ENCODE measurements around the gene FBXO17. TPM values are rescaled to one million over a fixed set of nuclear protein-coding genes. Genes with fewer than 3 reads are reported as not detected.

FBXO17 gene
- total RNA-seq, 1 donor from 2014 or later = 15.1 TPM

DNA sequence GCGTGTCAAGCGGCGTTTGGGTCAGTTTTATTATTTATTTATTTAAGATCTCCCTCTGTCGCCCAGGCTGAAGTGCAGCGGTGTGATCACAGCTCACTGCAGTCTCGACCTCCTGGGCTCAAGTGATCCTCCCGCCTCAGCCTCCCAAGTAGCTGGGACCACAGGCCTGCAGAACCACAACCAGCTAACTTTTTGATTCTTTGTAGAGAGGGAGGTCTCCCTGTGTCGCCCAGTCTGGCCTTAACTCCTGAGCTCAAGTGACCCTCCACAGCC is 44.1 kb downstream of the FBXO17 start:
- Histone ChIP-seq H3K9me3 (ENCODE audit: control insufficient read depth in 3 of 3, low read length in 3 of 3) (no peaks in the 10 kb centered on the region), H3K36me3 (ENCODE audit: control insufficient read depth in 3 of 3, insufficient read depth in 3 of 3, low read length in 3 of 3) (peaks cover 9 to 19% (median 12%) of the 10 kb centered on the region in 3 donors), H3K4me3 (ENCODE audit: low read length in 3 of 3) (peak overlapping the region; percentile 95), H3K9ac (ENCODE audit: low read depth in 1 of 3, low read length in 3 of 3) (peak overlapping the region; percentile 89 to 96 (median 92)), H3K27me3 (ENCODE audit: control insufficient read depth in 3 of 3, insufficient read depth in 3 of 3, low read length in 3 of 3) (no peaks in the 10 kb centered on the region), H3K27ac (ENCODE audit: low read depth, low read length) (no peak overlapping the region), H3K4me1 (ENCODE audit: control insufficient read depth in 3 of 3, insufficient read depth in 3 of 3, low read length in 3 of 3) (peaks cover 10 to 25% (median 20%) of the 10 kb centered on the region in 3 donors)

DNA sequence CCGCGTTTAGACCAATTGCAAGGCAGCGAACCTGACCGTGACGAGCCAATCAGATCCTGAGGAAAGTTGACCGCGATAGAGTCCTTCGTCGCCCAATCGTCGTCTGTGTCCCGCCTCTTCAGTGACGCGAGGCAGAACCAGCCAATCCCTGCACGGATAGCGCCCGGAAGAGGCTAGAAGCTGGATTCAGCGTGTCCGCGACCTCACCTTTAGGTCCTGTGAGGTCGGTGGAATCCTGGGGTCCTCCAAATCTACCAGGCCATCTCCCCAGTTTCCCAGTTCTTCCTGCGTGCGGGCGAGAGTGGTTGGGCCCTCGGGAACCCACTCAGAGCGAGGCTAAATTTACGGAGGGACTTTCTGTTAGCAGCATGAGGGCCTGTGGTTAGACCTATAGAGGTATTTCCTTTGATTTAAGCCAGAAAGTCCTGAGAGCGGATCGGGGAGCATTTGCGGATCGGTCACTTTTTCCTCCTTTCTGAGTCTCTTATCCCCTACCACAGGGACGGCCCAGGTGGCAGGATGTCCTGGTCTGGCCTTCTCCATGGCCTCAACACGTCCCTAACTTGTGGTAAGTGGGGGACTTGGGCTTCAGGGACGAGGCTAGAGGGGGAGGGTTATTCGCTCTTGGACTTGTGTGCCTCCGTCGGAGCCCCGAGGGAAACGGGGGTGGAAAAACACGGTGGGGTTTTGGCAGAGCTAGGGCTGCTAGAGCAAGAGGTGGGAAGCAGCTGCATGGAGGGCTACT is 44.6 kb downstream of the FBXO17 start, which contains the start of gene MRPS12:
MRPS12 (plus strand) TSS at position 169 of the 745 bp plus-strand sequence; CDS start at position 520, 351 bp downstream.
- Histone ChIP-seq H3K4me1 (ENCODE audit: control insufficient read depth in 3 of 3, insufficient read depth in 3 of 3, low read length in 3 of 3) (peaks cover 10 to 25% (median 20%) of the 10 kb centered on the region in 3 donors), H3K27me3 (ENCODE audit: control insufficient read depth in 3 of 3, insufficient read depth in 3 of 3, low read length in 3 of 3) (no peaks in the 10 kb centered on the region), H3K9me3 (ENCODE audit: control insufficient read depth in 3 of 3, low read length in 3 of 3) (no peaks in the 10 kb centered on the region), H3K4me3 (ENCODE audit: low read length in 3 of 3) (peak within 1 kb of the TSS; percentile 95), H3K9ac (ENCODE audit: low read depth in 1 of 3, low read length in 3 of 3) (peak within 1 kb of the TSS; percentile 89 to 96 (median 92)), H3K27ac (ENCODE audit: low read depth, low read length) (peak within 1 kb of the TSS; percentile 86), H3K36me3 (ENCODE audit: control insufficient read depth in 3 of 3, insufficient read depth in 3 of 3, low read length in 3 of 3) (peaks cover 9 to 22% (median 16%) of the 10 kb centered on the region in 3 donors)

DNA sequence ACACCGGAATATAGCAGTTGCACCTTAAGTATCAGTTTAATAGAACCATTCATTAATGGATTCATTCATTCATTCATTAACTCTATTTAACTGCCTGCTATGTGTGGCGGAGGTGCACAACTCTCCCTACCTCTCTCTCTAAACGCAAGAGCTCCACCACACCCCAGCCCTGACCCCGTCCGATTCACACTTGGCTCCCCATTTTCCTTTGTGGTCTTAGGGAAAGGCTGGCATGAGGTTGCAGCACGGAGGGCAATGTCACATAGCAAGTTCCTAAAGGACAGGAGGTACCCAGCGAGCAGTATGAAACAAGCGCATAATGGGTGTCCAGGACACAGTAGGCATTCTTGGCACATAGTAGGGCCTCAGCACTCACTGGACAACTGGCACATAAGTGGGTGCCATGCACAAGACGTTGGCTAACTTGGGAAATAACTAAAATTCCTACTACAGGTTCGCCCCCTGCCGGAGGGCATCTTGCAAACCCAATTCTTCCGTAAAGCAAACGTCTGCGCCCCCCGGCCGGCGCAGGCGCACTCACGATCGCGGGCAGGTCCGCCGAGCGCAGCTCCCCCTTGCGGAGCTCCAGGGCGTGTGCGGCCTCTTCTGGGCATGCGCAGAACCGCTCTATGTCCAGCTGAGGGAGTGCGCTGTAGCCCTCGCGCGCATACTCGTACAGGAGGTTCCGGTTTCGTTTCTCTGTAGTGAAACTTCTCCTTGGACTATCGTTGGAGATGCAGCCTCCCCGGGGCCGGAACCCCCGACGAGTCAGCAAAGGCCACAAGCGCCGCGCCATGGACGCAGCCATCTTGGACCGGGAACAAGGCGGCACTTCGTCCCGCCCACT is 45.4 kb downstream of the FBXO17 start, which contains the start of gene SARS2:
SARS2 (minus strand) TSS at position 835 of the 847 bp plus-strand sequence; CDS start at position 808, 27 bp downstream.
- H3K9ac ChIP-seq (ENCODE audit: low read depth in 1 of 3, low read length in 3 of 3) = peak within 1 kb of the TSS; percentile 89 to 96 (median 92)
- peaks cover 10 to 25% (median 20%) of the 10 kb centered on the region in 3 donors for H3K4me1 ChIP-seq (ENCODE audit: control insufficient read depth in 3 of 3, insufficient read depth in 3 of 3, low read length in 3 of 3)
- peak within 1 kb of the TSS; percentile 86 for H3K27ac ChIP-seq (ENCODE audit: low read depth, low read length)
- no peaks in the 10 kb centered on the region for H3K27me3 ChIP-seq (ENCODE audit: control insufficient read depth in 3 of 3, insufficient read depth in 3 of 3, low read length in 3 of 3)
- peak within 1 kb of the TSS; percentile 95 for H3K4me3 ChIP-seq (ENCODE audit: low read length in 3 of 3)
- no peaks in the 10 kb centered on the region for H3K9me3 ChIP-seq (ENCODE audit: control insufficient read depth in 3 of 3, low read length in 3 of 3)
- H3K36me3 ChIP-seq (ENCODE audit: control insufficient read depth in 3 of 3, insufficient read depth in 3 of 3, low read length in 3 of 3) = peaks cover 9 to 26% (median 22%) of the 10 kb centered on the region in 3 donors

DNA sequence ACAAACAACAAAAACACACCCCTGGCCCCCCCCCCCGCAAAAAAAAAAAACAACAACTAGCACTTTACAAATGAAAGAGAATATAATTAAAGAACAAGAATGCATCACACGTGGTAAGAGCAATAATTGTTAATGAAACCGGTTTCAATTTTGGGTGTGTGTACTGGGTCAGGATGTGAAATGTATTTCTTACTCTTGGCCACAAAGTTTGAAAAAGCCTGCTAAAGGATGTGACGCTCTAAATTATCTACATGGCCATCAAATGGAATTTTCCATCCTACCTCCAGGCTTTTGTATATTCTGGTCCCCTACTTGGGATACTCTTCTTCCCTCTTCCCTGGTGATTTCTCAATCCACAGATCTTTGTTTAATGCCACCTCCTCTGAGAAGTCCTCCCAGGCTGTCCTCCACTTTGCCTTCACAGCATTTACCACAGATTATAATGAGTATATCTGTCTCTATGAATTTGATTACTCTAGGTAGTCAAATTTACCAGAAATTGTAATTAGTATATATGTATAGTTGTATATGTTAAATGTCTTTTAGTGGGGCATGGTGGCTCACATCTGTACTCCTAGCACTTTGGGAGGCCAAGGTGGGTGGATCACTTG is 47.0 kb downstream of the FBXO17 start:
- H3K36me3 ChIP-seq (ENCODE audit: control insufficient read depth in 3 of 3, insufficient read depth in 3 of 3, low read length in 3 of 3) = peaks cover 18 to 29% (median 27%) of the 10 kb centered on the region in 3 donors
- peaks cover 10 to 25% (median 20%) of the 10 kb centered on the region in 3 donors for H3K4me1 ChIP-seq (ENCODE audit: control insufficient read depth in 3 of 3, insufficient read depth in 3 of 3, low read length in 3 of 3)
- H3K27ac ChIP-seq (ENCODE audit: low read depth, low read length) = no peak overlapping the region
- no peak overlapping the region for H3K4me3 ChIP-seq (ENCODE audit: low read length in 3 of 3)
- H3K27me3 ChIP-seq (ENCODE audit: control insufficient read depth in 3 of 3, insufficient read depth in 3 of 3, low read length in 3 of 3) = no peaks in the 10 kb centered on the region
- H3K9ac ChIP-seq (ENCODE audit: low read depth in 1 of 3, low read length in 3 of 3) = no peak overlapping the region
- no peaks in the 10 kb centered on the region for H3K9me3 ChIP-seq (ENCODE audit: control insufficient read depth in 3 of 3, low read length in 3 of 3)

DNA sequence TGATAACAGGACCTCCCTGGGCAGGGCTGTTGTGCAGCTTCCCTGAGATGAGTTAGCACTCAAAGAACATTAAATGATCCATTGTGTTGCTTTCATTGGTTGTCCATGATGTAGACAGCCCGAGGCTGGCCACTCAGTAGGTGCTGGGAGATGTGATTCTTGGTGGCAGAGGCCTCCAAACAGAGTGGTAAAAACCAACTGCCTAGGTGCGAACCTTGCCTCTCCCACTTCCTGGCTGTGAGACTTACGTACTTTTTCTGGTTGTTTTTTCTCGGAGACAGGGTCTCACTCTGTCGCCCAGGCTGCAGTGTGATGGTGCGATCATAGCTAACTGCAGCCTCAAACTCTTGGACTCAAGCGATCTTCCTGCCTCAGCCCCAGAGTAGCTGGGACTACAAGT is 51.2 kb downstream of the FBXO17 start:
- no peaks in the 10 kb centered on the region for H3K9me3 ChIP-seq (ENCODE audit: control insufficient read depth in 3 of 3, low read length in 3 of 3)
- H3K4me3 ChIP-seq (ENCODE audit: low read length in 3 of 3) = no peak overlapping the region
- no peaks in the 10 kb centered on the region for H3K27me3 ChIP-seq (ENCODE audit: control insufficient read depth in 3 of 3, insufficient read depth in 3 of 3, low read length in 3 of 3)
- H3K9ac ChIP-seq (ENCODE audit: low read depth in 1 of 3, low read length in 3 of 3) = no peak overlapping the region
- H3K4me1 ChIP-seq (ENCODE audit: control insufficient read depth in 3 of 3, insufficient read depth in 3 of 3, low read length in 3 of 3) = peaks cover 0 to under 1% (median 0%) of the 10 kb centered on the region in 3 donors
- no peak overlapping the region for H3K27ac ChIP-seq (ENCODE audit: low read depth, low read length)
- peaks cover 15 to 27% (median 25%) of the 10 kb centered on the region in 3 donors for H3K36me3 ChIP-seq (ENCODE audit: control insufficient read depth in 3 of 3, insufficient read depth in 3 of 3, low read length in 3 of 3)

DNA sequence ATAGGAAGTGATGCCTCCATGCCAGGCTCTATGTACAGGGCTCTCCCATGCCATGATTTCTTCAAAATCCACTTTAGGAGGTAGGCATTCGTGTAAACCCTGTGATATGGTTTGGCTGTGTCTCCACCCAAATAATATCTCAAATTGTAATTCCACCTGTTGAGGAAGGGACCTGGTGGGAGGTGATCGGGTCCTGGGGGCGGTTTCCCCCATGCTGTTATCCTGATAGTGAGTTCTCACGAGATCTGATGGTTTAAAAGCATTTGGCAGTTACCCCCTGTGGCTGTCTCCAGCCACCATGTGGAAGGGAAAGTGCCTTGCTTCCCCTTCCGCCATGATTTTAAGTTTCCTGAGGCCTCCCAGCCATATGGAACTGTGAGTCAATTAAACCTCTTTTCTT is 53.1 kb downstream of the FBXO17 start:
- H3K9ac ChIP-seq (ENCODE audit: low read depth in 1 of 3, low read length in 3 of 3) = no peak overlapping the region
- no peaks in the 10 kb centered on the region for H3K27me3 ChIP-seq (ENCODE audit: control insufficient read depth in 3 of 3, insufficient read depth in 3 of 3, low read length in 3 of 3)
- H3K4me3 ChIP-seq (ENCODE audit: low read length in 3 of 3) = no peak overlapping the region
- H3K9me3 ChIP-seq (ENCODE audit: control insufficient read depth in 3 of 3, low read length in 3 of 3) = no peaks in the 10 kb centered on the region
- no peak overlapping the region for H3K27ac ChIP-seq (ENCODE audit: low read depth, low read length)
- H3K36me3 ChIP-seq (ENCODE audit: control insufficient read depth in 3 of 3, insufficient read depth in 3 of 3, low read length in 3 of 3) = peaks cover 15 to 27% (median 26%) of the 10 kb centered on the region in 3 donors
- no peaks in the 10 kb centered on the region for H3K4me1 ChIP-seq (ENCODE audit: control insufficient read depth in 3 of 3, insufficient read depth in 3 of 3, low read length in 3 of 3)

DNA sequence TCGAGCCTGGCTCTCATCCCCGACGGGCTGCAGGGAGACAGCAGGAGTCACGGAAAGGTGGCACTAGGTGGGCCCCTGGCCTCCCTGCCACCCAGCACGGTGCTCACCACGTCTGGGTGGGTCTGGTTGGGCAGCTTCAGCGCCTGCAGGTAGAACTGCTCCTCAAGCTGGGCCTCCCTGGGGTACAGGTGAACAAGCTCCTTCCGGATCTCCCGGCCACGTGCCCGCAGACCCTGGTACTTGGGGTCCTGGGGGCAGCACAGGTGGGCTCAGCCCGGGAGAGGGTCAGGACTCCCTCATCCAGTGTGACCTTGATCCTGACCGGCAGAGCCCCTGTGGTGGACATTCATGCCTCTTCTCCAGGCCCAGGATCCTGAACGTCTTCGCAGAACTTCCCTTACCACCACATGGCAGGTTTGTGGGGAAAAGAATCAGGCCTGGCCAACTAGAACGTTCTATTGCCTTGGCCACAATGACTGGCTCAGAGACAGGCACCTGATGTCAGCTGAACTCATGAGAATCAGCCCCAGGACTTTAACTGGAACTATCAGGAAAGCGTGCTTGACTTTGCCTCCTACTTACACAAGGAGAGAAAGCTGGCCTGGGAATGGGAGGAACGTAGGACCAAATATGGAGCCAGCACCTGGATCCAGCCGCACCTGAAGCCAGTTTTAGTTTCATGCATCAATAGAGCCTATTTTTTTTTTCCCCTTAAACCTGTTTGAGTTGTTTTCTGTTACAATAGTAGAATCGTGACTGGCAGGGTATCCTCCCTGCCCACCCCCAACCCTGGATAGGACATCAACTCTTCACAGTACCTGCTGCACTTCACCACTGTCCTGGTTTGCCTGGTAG is 53.9 kb downstream of the FBXO17 start:
- H3K4me3 ChIP-seq (ENCODE audit: low read length in 3 of 3) = no peak overlapping the region
- H3K9me3 ChIP-seq (ENCODE audit: control insufficient read depth in 3 of 3, low read length in 3 of 3) = no peaks in the 10 kb centered on the region
- no peak overlapping the region for H3K27ac ChIP-seq (ENCODE audit: low read depth, low read length)
- H3K9ac ChIP-seq (ENCODE audit: low read depth in 1 of 3, low read length in 3 of 3) = no peak overlapping the region
- no peaks in the 10 kb centered on the region for H3K4me1 ChIP-seq (ENCODE audit: control insufficient read depth in 3 of 3, insufficient read depth in 3 of 3, low read length in 3 of 3)
- no peaks in the 10 kb centered on the region for H3K27me3 ChIP-seq (ENCODE audit: control insufficient read depth in 3 of 3, insufficient read depth in 3 of 3, low read length in 3 of 3)
- H3K36me3 ChIP-seq (ENCODE audit: control insufficient read depth in 3 of 3, insufficient read depth in 3 of 3, low read length in 3 of 3) = peaks cover 15 to 27% (median 26%) of the 10 kb centered on the region in 3 donors

DNA sequence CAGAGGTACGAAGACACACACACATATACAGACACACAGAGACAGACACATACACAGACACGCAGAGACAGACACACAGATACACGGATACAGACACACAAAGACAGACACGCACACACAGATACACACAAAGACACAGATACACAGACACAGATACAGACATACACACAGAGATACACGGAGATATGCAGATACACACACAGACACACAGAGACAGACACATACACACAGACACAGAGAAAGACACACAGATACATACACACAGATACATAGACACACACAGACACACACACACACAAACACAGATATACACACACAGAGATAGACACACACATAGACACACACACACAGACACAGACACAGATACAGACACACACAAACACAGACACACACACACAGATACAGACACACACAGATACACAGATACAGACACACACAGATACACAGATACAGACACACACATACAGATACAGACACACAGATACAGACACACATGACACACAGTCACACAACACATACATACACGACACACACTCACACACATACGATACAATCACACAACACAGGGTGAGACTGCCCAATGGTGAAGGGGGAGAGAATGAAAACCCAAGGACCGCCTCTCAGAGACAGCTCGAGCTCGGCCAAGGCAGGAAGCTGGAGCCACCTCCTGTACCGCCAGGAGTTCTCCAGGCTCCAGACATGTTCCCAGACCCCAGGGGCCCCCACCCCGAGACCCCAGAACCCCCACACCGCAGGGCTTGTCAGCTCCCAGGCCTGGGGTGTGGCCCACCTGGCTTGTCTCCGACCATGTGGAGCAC is 54.7 kb downstream of the FBXO17 start:
- peaks cover 15 to 23% (median 22%) of the 10 kb centered on the region in 3 donors for H3K36me3 ChIP-seq (ENCODE audit: control insufficient read depth in 3 of 3, insufficient read depth in 3 of 3, low read length in 3 of 3)

More for the DNA sequence above, 54.7 kb downstream of the FBXO17 start:
- H3K27ac ChIP-seq (ENCODE audit: low read depth, low read length) = no peak overlapping the region
- no peak overlapping the region for H3K4me3 ChIP-seq (ENCODE audit: low read length in 3 of 3)
- no peaks in the 10 kb centered on the region for H3K27me3 ChIP-seq (ENCODE audit: control insufficient read depth in 3 of 3, insufficient read depth in 3 of 3, low read length in 3 of 3)
- no peak overlapping the region for H3K9ac ChIP-seq (ENCODE audit: low read depth in 1 of 3, low read length in 3 of 3)
- H3K9me3 ChIP-seq (ENCODE audit: control insufficient read depth in 3 of 3, low read length in 3 of 3) = no peaks in the 10 kb centered on the region
- no peaks in the 10 kb centered on the region for H3K4me1 ChIP-seq (ENCODE audit: control insufficient read depth in 3 of 3, insufficient read depth in 3 of 3, low read length in 3 of 3)

All from skeletal muscle tissue (tissue), 4 donors.